Erythroblast (primary cell): ENCODE measurements around the gene FBXO38.

Experiments used
- GATA1 ChIP-seq: IDR thresholded peaks from 2 replicates; pipeline ENCODE4 v1.6.1; 2011; ENCODE audit warnings: low read depth, mild to moderate bottlenecking, control low read depth, low read length, moderate library complexity
- POLR2A ChIP-seq: IDR thresholded peaks from 2 replicates; pipeline ENCODE4 v1.6.1; 2011; ENCODE audit warnings: mild to moderate bottlenecking, low read length

- TF ChIP-seq POLR2A: no peak
- TF ChIP-seq GATA1: no peak
Observed at GRCh38 chr5:148452499-148453193, 68.9 kb downstream of the FBXO38 start.
